T-helper 2 cell treated with Interferon-gamma antibody and Interleukin-4, amounts not matched to agents 5 μg/mL and 100 μg/mL, for 36 hours (primary cell): Measurements from ENCODE around the gene STX12.
"Not testable (repeated sequence)": the region's sequence is repeated elsewhere in the genome, so short reads cannot be mapped to it uniquely, and the experiment has no call there.

ENCODE experiments used
- DNase-seq: peaks from one replicate; pipeline ENCODE4 v3.0.0; 2021; ENCODE audit warnings: low spot score
- H3K27ac Mint-ChIP-seq: one replicate; pipeline ENCODE4 v1.8.0; 2021; ENCODE audit warnings: mild to moderate bottlenecking, mixed read lengths
- H3K27me3 Mint-ChIP-seq: one replicate; pipeline ENCODE4 v1.8.0; 2021; ENCODE audit warnings: low read depth, mixed read lengths
- H3K36me3 Mint-ChIP-seq: one replicate; pipeline ENCODE4 v1.8.0; 2021; ENCODE audit warnings: low read depth, mixed read lengths
- H3K4me1 Mint-ChIP-seq: one replicate; pipeline ENCODE4 v1.8.0; 2021; ENCODE audit warnings: low read depth, mixed read lengths
- H3K4me3 Mint-ChIP-seq: one replicate; pipeline ENCODE4 v1.8.0; 2022; ENCODE audit warnings: mild to moderate bottlenecking, moderate library complexity, mixed read lengths
- H3K9me3 Mint-ChIP-seq: one replicate; pipeline ENCODE4 v1.8.0; 2021; ENCODE audit warnings: mixed read lengths

STX12 gene

DNA sequence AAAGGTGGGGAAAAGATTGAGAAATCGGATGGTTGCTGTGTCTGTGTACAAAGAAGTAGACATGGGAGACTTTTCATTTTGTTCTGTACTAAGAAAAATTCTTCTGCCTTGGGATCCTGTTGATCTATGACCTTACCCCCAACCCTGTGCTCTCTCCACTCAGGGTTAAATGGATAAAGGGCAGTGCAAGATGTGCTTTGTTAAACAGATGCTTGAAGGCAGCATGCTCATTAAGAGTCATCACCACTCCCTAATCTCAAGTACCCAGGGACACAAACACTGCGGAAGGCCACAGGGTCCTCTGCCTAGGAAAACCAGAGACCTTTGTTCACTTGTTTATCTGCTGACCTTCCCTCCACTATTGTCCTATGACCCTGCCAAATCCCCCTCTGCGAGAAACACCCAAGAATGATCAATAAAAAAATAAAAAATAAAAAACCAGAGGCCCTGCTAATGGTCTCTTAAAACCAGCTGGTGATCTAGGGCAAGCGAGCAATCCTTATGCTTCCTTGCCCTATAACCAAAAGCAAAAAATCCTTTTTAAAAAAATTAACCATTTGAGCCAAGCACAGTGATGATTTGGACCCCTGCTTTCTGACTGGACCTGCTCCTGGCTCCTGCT is 56.4 kb downstream of the STX12 start:
- not testable (repeated sequence) for H3K27ac Mint-ChIP-seq, H3K9me3 Mint-ChIP-seq, H3K27me3 Mint-ChIP-seq, DNase-seq
- H3K4me3 Mint-ChIP-seq = peak overlapping the region; percentile 97
- H3K4me1 Mint-ChIP-seq = peaks cover 20% of the 10 kb centered on the region
- H3K36me3 Mint-ChIP-seq = peaks cover 13% of the 10 kb centered on the region

DNA sequence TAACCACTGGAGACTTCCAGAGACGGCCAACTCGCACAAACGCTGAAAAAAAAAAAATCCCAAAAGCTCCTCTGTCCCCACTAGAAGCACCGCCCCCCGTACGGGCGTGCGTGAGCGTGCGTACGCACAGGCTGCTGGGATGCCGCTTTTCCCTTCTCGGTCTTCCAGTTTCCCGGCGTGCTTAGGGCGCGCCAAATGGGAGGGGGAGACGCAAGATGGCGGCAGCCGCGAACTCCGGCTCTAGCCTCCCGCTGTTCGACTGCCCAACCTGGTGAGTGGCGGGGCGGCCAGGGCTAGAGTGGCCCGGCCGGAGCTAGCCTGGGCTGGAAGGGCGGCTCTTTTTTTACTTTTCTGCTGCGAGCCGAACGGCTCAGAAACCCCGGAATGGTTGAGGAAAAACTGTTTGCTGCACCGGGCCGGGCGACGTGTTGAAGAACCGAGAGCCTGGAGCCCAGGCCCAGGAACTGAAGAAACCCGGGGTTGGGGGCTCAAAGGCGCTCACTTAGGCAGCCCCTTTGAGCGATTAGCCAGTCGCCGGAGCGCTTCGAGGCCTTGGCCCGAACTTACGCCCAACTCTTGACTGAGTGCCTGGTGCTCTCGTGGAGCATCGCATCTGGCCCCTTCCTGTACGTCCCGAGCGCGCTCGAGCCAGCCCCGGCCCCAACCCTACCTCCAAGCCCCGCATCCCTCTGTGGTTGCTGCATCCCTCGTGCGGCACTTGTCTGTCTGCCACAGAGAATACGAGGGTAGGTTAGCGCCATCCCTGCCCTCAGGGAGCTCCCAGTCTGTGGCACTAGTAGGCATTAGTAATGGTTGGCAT is 57.8 kb downstream of the STX12 start, which contains the start of gene PPP1R8:
PPP1R8 (plus strand) TSS at position 162 of the 820 bp plus-strand sequence; CDS start at position 216, 54 bp downstream.
- no peaks in the 10 kb centered on the region for H3K27me3 Mint-ChIP-seq
- H3K27ac Mint-ChIP-seq = peak within 1 kb of the TSS; percentile 90
- H3K4me3 Mint-ChIP-seq = peak within 1 kb of the TSS; percentile 97
- H3K9me3 Mint-ChIP-seq = no peaks in the 10 kb centered on the region
- H3K36me3 Mint-ChIP-seq = peaks cover 16% of the 10 kb centered on the region
- peaks cover 23% of the 10 kb centered on the region for H3K4me1 Mint-ChIP-seq
- peak; percentile 90 for DNase-seq

DNA sequence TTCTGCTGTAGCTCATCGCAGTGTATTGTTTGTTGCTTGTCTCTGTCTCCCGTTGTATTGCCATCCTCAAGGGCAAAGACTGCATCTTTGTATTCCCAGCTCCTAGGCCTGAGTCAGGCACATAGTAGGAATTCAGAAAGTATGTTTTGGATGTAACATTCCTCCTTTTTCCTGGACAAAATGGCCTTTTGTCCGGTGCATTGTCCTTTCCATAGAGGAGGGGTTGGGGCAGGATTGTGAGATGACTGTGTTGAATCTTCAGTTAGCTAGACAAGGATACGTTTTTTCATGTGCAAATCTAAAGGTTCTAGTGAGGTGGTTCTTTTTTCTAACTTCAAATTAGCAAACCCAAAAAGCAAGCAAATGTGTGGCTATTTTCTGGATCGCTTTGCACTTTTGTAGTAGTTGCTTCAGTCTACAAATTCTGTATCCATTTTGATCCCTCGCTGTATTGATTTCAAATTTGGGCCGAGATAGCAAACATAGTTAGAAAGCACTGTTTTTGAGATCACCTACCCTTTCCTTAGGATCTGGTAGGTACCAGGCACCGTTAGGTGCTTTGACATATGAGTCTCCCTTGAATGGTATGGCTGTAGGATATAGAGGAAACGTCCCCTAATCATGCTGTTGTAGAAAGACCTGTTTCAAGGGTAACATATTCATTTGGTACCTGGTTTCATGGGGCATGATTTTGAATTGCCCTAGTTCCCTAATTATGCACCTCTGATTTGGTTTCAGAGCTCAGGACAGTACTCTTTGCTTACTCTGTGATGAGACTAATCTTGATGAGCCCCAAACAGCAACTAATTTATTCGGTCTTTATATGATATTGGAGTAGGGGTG is 58.8 kb downstream of the STX12 start:
- H3K4me1 Mint-ChIP-seq = peaks cover 23% of the 10 kb centered on the region
- H3K27me3 Mint-ChIP-seq = no peaks in the 10 kb centered on the region
- DNase-seq = no peak
- peaks cover 20% of the 10 kb centered on the region for H3K36me3 Mint-ChIP-seq
- H3K4me3 Mint-ChIP-seq = peak overlapping the region; percentile 97
- H3K9me3 Mint-ChIP-seq = no peaks in the 10 kb centered on the region
- peak overlapping the region; percentile 90 for H3K27ac Mint-ChIP-seq

DNA sequence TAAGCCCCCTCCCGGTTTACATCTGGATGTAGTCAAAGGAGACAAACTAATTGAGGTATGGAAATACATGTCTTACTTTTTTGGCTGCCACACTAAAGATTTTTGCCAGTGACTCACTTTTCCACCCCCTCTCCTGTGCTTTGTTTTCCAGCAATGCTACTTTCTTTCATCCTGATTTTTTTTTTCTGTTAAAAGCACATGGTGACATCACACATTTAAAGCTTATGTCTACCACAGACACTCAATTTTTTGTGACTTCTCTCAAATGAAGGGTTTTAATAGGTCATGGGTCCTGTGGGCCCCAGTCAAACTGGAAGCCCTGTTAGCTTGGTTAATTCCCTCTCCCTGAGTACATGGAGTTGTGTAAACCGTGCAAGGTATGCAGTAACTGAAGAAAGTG is 59.7 kb downstream of the STX12 start:
- no peak for DNase-seq
- Mint-ChIP-seq H3K27ac (no peak overlapping the region), H3K4me3 (peak overlapping the region; percentile 18), H3K9me3 (no peaks in the 10 kb centered on the region), H3K27me3 (no peaks in the 10 kb centered on the region), H3K36me3 (peaks cover 22% of the 10 kb centered on the region), H3K4me1 (peaks cover 23% of the 10 kb centered on the region)

DNA sequence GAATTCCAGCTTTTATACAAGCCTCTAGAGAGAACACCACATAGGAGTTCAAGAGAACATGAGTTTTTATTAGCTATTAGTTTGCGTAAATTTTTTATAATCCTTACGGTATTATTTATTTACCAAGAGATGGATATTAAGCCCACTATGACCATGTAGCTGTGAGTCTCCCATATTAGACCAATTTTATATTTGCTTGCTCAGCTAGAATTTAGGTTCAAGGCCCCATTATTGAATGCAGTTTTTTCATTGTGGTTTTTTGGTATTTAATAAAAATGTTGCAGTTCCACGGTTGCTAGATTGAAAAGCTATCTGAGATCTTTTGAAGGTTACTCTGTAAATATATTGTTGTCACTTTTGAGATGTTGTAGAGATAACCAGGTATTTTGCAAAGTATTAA is 60.5 kb downstream of the STX12 start:
- H3K4me1 Mint-ChIP-seq = peaks cover 23% of the 10 kb centered on the region
- H3K4me3 Mint-ChIP-seq = no peak overlapping the region
- no peaks in the 10 kb centered on the region for H3K9me3 Mint-ChIP-seq
- DNase-seq = no peak
- H3K27me3 Mint-ChIP-seq = no peaks in the 10 kb centered on the region
- H3K27ac Mint-ChIP-seq = no peak overlapping the region
- H3K36me3 Mint-ChIP-seq = peaks cover 22% of the 10 kb centered on the region

DNA sequence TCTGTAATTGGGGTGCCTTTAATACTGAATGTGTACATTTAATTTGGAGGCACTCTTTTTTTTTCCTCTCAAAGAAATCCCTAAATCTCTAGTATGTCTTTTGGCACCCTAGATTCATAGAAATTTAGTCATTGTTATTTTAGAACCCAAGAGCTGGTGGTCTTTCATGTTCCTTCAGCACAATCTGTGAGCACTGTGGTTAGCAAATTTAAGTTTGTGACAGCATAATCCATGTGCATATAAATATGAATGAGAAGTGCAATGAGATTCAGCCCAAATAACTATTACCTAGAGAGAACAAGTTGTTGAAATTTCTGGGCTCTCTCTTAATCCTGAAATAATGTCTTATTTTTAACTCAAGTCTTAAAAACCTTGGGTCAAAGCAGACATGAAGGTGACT is 62.0 kb downstream of the STX12 start:
- Mint-ChIP-seq H3K27me3 (no peaks in the 10 kb centered on the region), H3K4me3 (no peak overlapping the region), H3K36me3 (peaks cover 33% of the 10 kb centered on the region), H3K9me3 (no peaks in the 10 kb centered on the region), H3K27ac (no peak overlapping the region), H3K4me1 (peaks cover 23% of the 10 kb centered on the region)
- no peak for DNase-seq

DNA sequence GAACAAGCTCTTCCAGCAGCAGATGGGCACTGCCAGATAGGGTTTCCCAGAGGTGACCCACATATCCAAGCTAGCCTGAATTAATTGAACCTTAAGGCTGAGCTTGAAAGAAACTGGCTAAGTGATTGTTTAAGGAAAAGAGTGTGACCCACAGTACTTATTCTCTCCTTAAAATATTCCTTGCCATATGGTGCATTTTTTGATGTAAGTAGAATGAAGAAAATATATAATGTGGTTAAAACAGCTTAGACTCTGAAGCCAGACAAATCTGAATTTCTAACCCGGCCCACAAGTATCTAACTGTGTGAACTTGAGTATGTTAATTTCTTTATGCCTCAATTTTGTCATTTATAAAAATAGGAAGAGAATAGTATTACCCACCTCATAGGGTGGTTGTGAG is 62.5 kb downstream of the STX12 start:
- Mint-ChIP-seq H3K27ac (no peak overlapping the region), H3K4me1 (peaks cover 23% of the 10 kb centered on the region), H3K4me3 (no peak overlapping the region), H3K27me3 (no peaks in the 10 kb centered on the region), H3K36me3 (peaks cover 36% of the 10 kb centered on the region), H3K9me3 (no peaks in the 10 kb centered on the region)
- DNase-seq = no peak

DNA sequence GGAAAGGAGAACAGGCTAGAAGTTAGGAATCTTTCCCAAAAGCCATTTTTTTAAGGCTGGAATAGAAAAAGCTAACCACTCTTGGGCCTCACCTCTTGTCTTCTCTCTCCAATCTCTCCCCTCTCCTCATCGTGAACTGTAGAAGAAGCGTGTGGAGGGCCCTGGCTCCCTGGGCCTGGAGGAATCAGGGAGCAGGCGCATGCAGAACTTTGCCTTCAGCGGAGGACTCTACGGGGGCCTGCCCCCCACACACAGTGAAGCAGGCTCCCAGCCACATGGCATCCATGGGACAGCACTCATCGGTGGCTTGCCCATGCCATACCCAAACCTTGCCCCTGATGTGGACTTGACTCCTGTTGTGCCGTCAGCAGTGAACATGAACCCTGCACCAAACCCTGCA is 76.9 kb downstream of the STX12 start:
- no peak overlapping the region for H3K4me3 Mint-ChIP-seq
- no peak overlapping the region for H3K27ac Mint-ChIP-seq
- no peaks in the 10 kb centered on the region for H3K9me3 Mint-ChIP-seq
- no peaks in the 10 kb centered on the region for H3K4me1 Mint-ChIP-seq
- peaks cover 46% of the 10 kb centered on the region for H3K36me3 Mint-ChIP-seq
- no peaks in the 10 kb centered on the region for H3K27me3 Mint-ChIP-seq
- DNase-seq = no peak

DNA sequence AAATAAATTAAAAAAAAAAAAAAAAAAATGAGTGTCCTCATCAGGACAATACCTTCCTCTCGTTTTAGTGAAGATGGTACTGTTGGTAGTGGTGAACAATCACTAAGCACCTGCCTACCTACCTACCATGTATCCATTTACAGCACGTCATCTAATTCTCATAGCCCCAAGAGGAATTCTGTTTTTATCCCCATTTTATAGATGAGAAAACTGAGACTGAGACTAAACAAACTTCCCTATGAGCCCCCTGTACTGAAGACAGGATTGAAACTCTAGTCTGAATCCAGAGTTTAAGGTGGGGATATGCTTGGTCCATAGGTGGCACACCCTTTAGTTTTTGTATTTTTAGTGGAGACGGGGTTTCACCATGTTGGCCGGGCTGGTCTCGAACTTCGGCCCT is 82.1 kb downstream of the STX12 start:
- Mint-ChIP-seq H3K27ac (no peak overlapping the region), H3K4me1 (peaks cover 6% of the 10 kb centered on the region), H3K4me3 (no peak overlapping the region), H3K27me3 (peaks cover under 1% of the 10 kb centered on the region), H3K9me3 (no peaks in the 10 kb centered on the region), H3K36me3 (peaks cover 14% of the 10 kb centered on the region)
- no peak for DNase-seq

DNA sequence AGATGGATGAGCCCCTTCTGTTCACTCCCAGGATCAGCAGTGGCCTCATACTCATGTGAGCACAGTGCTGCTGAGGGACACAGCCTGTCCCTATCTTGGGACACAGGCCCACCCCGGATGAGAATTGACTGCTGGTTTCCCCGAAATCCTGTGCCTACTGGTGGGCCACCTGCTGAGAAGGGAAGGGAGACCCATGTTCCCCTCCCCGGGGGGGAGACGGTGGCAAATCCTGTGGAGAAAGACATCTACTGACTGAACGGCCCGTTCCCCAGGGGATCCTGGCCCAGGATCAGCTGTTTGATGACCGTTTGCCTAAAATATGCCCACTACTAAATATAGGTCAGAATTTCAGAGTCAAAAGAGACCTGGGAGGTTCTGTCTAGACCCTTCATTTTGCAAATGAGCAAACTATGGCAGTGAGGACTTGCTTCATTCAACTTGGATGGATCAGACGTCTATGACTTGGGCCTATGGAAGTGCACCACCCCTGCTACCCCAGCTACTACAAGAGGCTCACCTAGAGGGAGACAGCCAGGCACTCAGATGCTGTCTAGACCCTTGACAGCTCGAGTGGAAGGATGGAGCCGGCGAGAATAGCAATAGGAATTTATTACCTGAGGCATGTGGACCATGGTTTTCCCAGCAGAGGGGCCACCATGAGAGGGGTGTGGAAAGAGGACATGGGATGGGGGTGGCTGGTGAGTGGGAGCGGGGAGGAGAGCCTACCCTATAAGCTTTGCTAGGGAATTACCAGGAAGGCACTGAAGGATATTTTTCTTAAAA is 83.7 kb downstream of the STX12 start:
- Mint-ChIP-seq H3K4me1 (peaks cover 6% of the 10 kb centered on the region), H3K27ac (peak overlapping the region; percentile 4), H3K4me3 (no peak overlapping the region), H3K27me3 (peaks cover 2% of the 10 kb centered on the region), H3K9me3 (no peaks in the 10 kb centered on the region), H3K36me3 (no peaks in the 10 kb centered on the region)
- no peak for DNase-seq

DNA sequence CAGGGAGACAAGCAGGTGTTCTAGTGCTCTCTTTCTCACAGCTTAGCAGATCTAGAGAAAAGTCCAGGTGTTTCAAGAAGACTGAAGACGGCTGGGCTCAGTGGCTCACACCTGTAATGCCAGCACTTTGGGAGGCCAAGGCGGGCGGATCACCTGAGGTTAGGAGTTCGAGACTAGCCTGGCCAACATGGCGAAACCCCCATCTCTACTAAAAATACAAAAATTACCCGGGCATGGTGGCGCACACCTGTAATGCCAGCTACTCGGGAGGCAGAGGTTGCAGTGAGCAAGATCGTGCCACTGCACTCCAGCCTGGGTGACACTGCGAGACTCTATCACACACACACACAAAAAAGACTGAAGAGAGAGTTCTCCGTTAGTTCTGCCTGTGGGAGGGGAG is 84.5 kb downstream of the STX12 start:
- not testable (repeated sequence) for H3K27me3 Mint-ChIP-seq, H3K4me1 Mint-ChIP-seq, H3K36me3 Mint-ChIP-seq, DNase-seq, H3K27ac Mint-ChIP-seq, H3K9me3 Mint-ChIP-seq, H3K4me3 Mint-ChIP-seq

DNA sequence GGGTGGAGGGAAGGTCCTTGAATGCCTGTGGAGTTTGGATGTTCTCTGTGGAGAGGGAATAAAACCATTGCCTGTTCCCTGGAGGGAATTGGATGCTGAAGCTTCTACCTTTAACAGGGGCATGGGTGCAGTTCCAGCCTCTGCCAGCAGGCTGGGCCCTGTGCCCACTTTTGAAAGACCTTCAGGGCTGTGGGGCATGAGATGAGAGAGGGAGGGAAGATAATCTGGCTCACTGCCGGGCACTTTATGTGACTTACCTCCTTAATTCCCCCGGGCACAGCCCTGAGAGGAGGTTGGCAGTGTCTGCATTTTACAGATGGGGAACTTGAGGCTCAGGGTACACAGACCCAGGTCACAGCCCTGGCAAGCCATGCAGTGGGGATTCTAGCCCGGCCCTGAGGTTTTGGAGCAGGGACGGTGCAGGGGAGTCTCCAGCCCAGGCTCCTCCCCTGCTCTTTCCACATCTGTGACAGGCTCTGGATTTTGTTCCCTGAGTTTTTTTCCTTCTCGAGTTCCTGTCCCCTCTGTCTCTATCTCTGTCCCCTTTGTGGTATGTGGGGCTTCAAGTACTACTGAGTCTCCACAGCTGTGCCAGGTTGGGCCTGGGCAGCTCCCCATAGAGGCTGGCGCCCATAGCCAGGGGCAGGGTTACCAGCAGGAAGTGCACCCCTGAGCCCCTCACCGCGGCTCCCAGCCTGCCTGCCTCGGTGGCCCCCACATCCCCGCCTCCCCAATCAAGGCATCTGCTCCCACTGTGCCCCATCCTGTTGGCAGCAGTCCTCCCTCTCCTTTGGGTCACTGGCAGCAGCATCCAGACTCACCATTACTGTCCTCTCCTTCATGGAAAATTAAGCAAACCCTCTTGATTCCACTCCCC is 85.3 kb downstream of the STX12 start:
- Mint-ChIP-seq H3K27me3 (peaks cover 2% of the 10 kb centered on the region), H3K4me3 (no peak overlapping the region), H3K27ac (peak overlapping the region; percentile 1), H3K9me3 (no peaks in the 10 kb centered on the region), H3K36me3 (no peaks in the 10 kb centered on the region), H3K4me1 (peaks cover 12% of the 10 kb centered on the region)
- DNase-seq = peak; percentile 68
